ENCODE data around the gene LTV1. TPM values are rescaled to one million over a fixed set of nuclear protein-coding genes. Genes with fewer than 3 reads are reported as not detected.

Gene LTV1
- total RNA-seq, 1 experiment from 2014 or later = 46.8 TPM

GRCh38 chr6:143842461-143842901, 657 bp upstream of the LTV1 start:
- H3K9me3 ChIP-seq (ENCODE audit: control insufficient read depth, insufficient read depth, low read depth, low read length) = no peaks in the 10 kb centered on the region
- peak overlapping the region; percentile 89 for H3K4me3 ChIP-seq (ENCODE audit: low read depth in 2 of 2, low read length in 2 of 2)
- no peaks in the 10 kb centered on the region for H3K27me3 ChIP-seq (ENCODE audit: control insufficient read depth, insufficient read depth, low read length)
- H3K27ac ChIP-seq (ENCODE audit: low read length) = peak overlapping the region; percentile 96
- H3K4me1 ChIP-seq (ENCODE audit: control insufficient read depth, insufficient read depth, low read length) = 0 out of 2 replicates have a peak, but pooled peaks cover 6% of the 10 kb centered on the region
- no peak; the same call in 1 of the 2 replicates for ATAC-seq
- DNase-seq (ENCODE audit: low read depth, low spot score) = no peak
- CTCF ChIA-PET = interaction anchor here (1.6 kb wide), 1 partner anchor 267 kb away, joined by 7 read pairs; no protein-coding TSS in a partner anchor
- POLR2A ChIA-PET = interaction anchor here (0.6 kb wide), 2 partner anchors 151 to 163 kb away, joined by 3 to 6 read pairs; no protein-coding TSS in a partner anchor
- TF ChIP-seq REST (IDR thresholded peaks at IDR 0.05; ENCODE audit: insufficient read depth in 1 of 2, low read depth in 2 of 2, low read length in 1 of 2) (no peak), TCF7L2 (IDR thresholded peaks at IDR 0.05; ENCODE audit: low read depth, low read length) (no peak), POLR2AphosphoS5 (IDR thresholded peaks at IDR 0.05; ENCODE audit: low read depth, low read length) (no peak), CTCF (IDR thresholded peaks at IDR 0.05) (no peak)
- H3K36me3 ChIP-seq (ENCODE audit: control insufficient read depth, insufficient read depth, low read length) = peaks cover 28% of the 10 kb centered on the region
- intact Hi-C loops (cut with micrococcal nuclease; ENCODE audit: unreplicated experiment) = loop anchor here (5.0 kb wide), 1 partner anchor 165 kb away; the partner anchor contains the start of gene PHACTR2
- BruUV-seq (replicated peaks) = TSS peak; percentile 99
- in situ Hi-C loops (cut with HindIII; ENCODE audit: low pct_unique_long_range_greater_than_20kb, low sequenced_read_pairs) = no loop called here

- intact Hi-C loops (cut with micrococcal nuclease; ENCODE audit: unreplicated experiment) = loop anchor here (5.0 kb wide), 1 partner anchor 166 kb away; the partner anchor contains the start of gene PHACTR2
- peaks cover 40% of the 10 kb centered on the region for H3K36me3 ChIP-seq (ENCODE audit: control insufficient read depth, insufficient read depth, low read length)
- TF ChIP-seq REST (IDR thresholded peaks at IDR 0.05; ENCODE audit: insufficient read depth in 1 of 2, low read depth in 2 of 2, low read length in 1 of 2) = no peak
- no peak for TF ChIP-seq TCF7L2 (IDR thresholded peaks at IDR 0.05; ENCODE audit: low read depth, low read length)
- TF ChIP-seq CTCF (IDR thresholded peaks at IDR 0.05) = no peak
- TF ChIP-seq POLR2AphosphoS5 (IDR thresholded peaks at IDR 0.05; ENCODE audit: low read depth, low read length) = no peak
- no peak for TF ChIP-seq SIN3A (IDR thresholded peaks at IDR 0.05; ENCODE audit: borderline replicate concordance, insufficient read depth, low read depth, low read length)
- ChIA-PET CTCF (interaction anchor here (1.6 kb wide), 1 partner anchor 268 kb away, joined by 7 read pairs; no protein-coding TSS in a partner anchor), POLR2A (interaction anchor here (0.5 kb wide), 1 partner anchor 358 kb away, joined by 3 read pairs; no protein-coding TSS in a partner anchor)
- H3K9me3 ChIP-seq (ENCODE audit: control insufficient read depth, insufficient read depth, low read depth, low read length) = no peaks in the 10 kb centered on the region
- H3K4me1 ChIP-seq (ENCODE audit: control insufficient read depth, insufficient read depth, low read length) = 0 out of 2 replicates have a peak, but pooled peaks cover 6% of the 10 kb centered on the region
- peak; percentile 26 for ATAC-seq
- no peaks in the 10 kb centered on the region for H3K27me3 ChIP-seq (ENCODE audit: control insufficient read depth, insufficient read depth, low read length)
- H3K27ac ChIP-seq (ENCODE audit: low read length) = peak overlapping the region; percentile 96
- in situ Hi-C loops (cut with HindIII; ENCODE audit: low pct_unique_long_range_greater_than_20kb, low sequenced_read_pairs) = no loop called here
- no TSS peak for BruUV-seq (replicated peaks)
- DNase-seq (ENCODE audit: low read depth, low spot score) = no peak
- peak overlapping the region; percentile 89 for H3K4me3 ChIP-seq (ENCODE audit: low read depth in 2 of 2, low read length in 2 of 2)
These were observed 500 bp downstream of the LTV1 start for GRCh38 chr6:143843677-143843999.
